HEK293 (cell line): Measurements from ENCODE around the gene KCNK3.

Experiments used
- CTCF ChIA-PET: fragments of 350-600 bp; formaldehyde crosslinking; extraction: SDS; loops from one replicate; lab custom pipeline; 2021; ENCODE audit warnings: antibody characterized with exemption; lab: Yijun Ruan, JAX
- POLR2A ChIA-PET: fragments of 300-600 bp; formaldehyde crosslinking; extraction: SDS; loops from one replicate; lab custom pipeline; 2020; ENCODE audit warnings: antibody characterized with exemption, inconsistent platforms; lab: Yijun Ruan, JAX
- H3K27ac ChIP-seq: fragments of 200-500 bp; sonication (Bioruptor generic); 2 replicates; pipeline ENCODE4 v1.5.1; 2014; ENCODE audit warnings: low read depth, low read length, control low read depth, inconsistent platforms; ENCODE audit errors: extremely low read depth
- H3K36me3 ChIP-seq, 2 experiments: fragments of 200-500 bp in 1 of 2; sonication (Bioruptor generic) in 1 of 2; 1 replicate in 1 of 2; 2 replicates in 1 of 2; pipeline ENCODE4 v1.5.1; 2014 to 2017; ENCODE audit warnings: inconsistent platforms in 2 of 2, low read length in 2 of 2; ENCODE audit not compliant: control insufficient read depth in 2 of 2, insufficient read depth in 1 of 2
- H3K4me1 ChIP-seq: fragments of 200-500 bp; sonication (Bioruptor generic); 2 replicates; pipeline ENCODE4 v1.5.1; 2014; ENCODE audit warnings: mild to moderate bottlenecking, low read length, inconsistent platforms; ENCODE audit not compliant: control insufficient read depth, insufficient read depth
- H3K4me3 ChIP-seq: 2 replicates; pipeline ENCODE4 v1.5.1; 2011; ENCODE audit warnings: low read depth, mild to moderate bottlenecking, control low read depth, low read length, moderate library complexity
- H3K9me3 ChIP-seq: fragments of 200-500 bp; sonication (Bioruptor generic); 2 replicates; pipeline ENCODE4 v1.5.1; 2014; ENCODE audit warnings: low read depth, low read length, inconsistent platforms; ENCODE audit not compliant: control insufficient read depth, insufficient read depth
- BCL11B ChIP-seq: fragments of 450-650 bp; formaldehyde crosslinking; IDR thresholded peaks from 2 replicates; pipeline ENCODE4 v1.5.1; 2016; ENCODE audit warnings: low read depth, missing biosample characterization, missing genetic modification characterization
- CTCF ChIP-seq: fragments of 450-650 bp; formaldehyde crosslinking; IDR thresholded peaks from 2 replicates; pipeline ENCODE4 v1.5.1; 2016; ENCODE audit warnings: missing biosample characterization, missing genetic modification characterization
- HOXA7 ChIP-seq: sonication (generic); formaldehyde crosslinking; IDR thresholded peaks from 2 replicates; pipeline ENCODE4 v1.8.1; 2022; ENCODE audit warnings: missing genetic modification reagents, borderline replicate concordance
- KLF7 ChIP-seq: fragments of 450-650 bp; formaldehyde crosslinking; IDR thresholded peaks from 2 replicates; pipeline ENCODE4 v1.5.1; 2016; ENCODE audit warnings: missing biosample characterization, missing genetic modification characterization, borderline replicate concordance
- REST ChIP-seq: fragments of 450-650 bp; formaldehyde crosslinking; IDR thresholded peaks from 2 replicates; pipeline ENCODE4 v1.5.1; 2016; ENCODE audit warnings: missing biosample characterization, missing genetic modification characterization
- TCF7L2 ChIP-seq: IDR thresholded peaks from 2 replicates; pipeline ENCODE4 v1.6.1; 2011; ENCODE audit warnings: low read depth, mild to moderate bottlenecking, inconsistent platforms, low read length, moderate library complexity, borderline replicate concordance
- ZFHX2 ChIP-seq: fragments of 450-650 bp; formaldehyde crosslinking; conservative IDR thresholded peaks from 2 replicates; pipeline ENCODE4 v1.5.1; 2016; ENCODE audit warnings: missing biosample characterization, missing genetic modification characterization
- ZNF112 ChIP-seq: fragments of 450-650 bp; formaldehyde crosslinking; IDR thresholded peaks from 2 replicates; pipeline ENCODE4 v1.5.0; 2017; ENCODE audit warnings: missing biosample characterization, missing genetic modification characterization
- ZNF114 ChIP-seq: fragments of 450-650 bp; formaldehyde crosslinking; IDR thresholded peaks from 2 replicates; pipeline ENCODE4 v1.5.0; 2017; ENCODE audit warnings: missing biosample characterization, missing genetic modification characterization
- ZNF132 ChIP-seq: fragments of 450-650 bp; formaldehyde crosslinking; IDR thresholded peaks from 2 replicates; pipeline ENCODE4 v1.5.1; 2017; ENCODE audit warnings: missing biosample characterization, missing genetic modification characterization, borderline replicate concordance
- ZNF155 ChIP-seq: fragments of 450-650 bp; formaldehyde crosslinking; IDR thresholded peaks from 2 replicates; pipeline ENCODE4 v1.5.1; 2016; ENCODE audit warnings: missing biosample characterization, missing genetic modification characterization
- ZNF157 ChIP-seq: fragments of 450-650 bp; formaldehyde crosslinking; IDR thresholded peaks from 2 replicates; pipeline ENCODE4 v1.5.1; 2016; ENCODE audit warnings: missing biosample characterization, missing genetic modification characterization
- ZNF174 ChIP-seq: fragments of 450-650 bp; formaldehyde crosslinking; IDR thresholded peaks from 2 replicates; pipeline ENCODE4 v1.5.0; 2017; ENCODE audit warnings: missing biosample characterization, mild to moderate bottlenecking, missing genetic modification characterization
- ZNF274 ChIP-seq, 2 experiments: fragments of 200-500 bp in 1 of 2; fragments of 450-650 bp in 1 of 2; sonication (Bioruptor generic) in 1 of 2; formaldehyde crosslinking in 1 of 2; IDR thresholded peaks; 2 replicates each; pipeline versions ENCODE4 v1.5.1 to v1.6.1; 2014 to 2016; ENCODE audit warnings: borderline replicate concordance in 1 of 2, inconsistent platforms in 1 of 2, low read length in 1 of 2, missing biosample characterization in 1 of 2, missing genetic modification characterization in 1 of 2
- ZNF302 ChIP-seq: fragments of 450-650 bp; formaldehyde crosslinking; IDR thresholded peaks from 2 replicates; pipeline ENCODE4 v1.5.1; 2016; ENCODE audit warnings: missing biosample characterization, missing genetic modification characterization, low read depth
- ZNF324 ChIP-seq: fragments of 450-650 bp; formaldehyde crosslinking; IDR thresholded peaks from 2 replicates; pipeline ENCODE4 v1.5.1; 2016; ENCODE audit warnings: missing biosample characterization, missing genetic modification characterization
- ZNF366 ChIP-seq: fragments of 450-650 bp; formaldehyde crosslinking; conservative IDR thresholded peaks from 2 replicates; pipeline ENCODE4 v1.5.1; 2016; ENCODE audit warnings: missing biosample characterization, missing genetic modification characterization
- ZNF423 ChIP-seq: fragments of 450-650 bp; formaldehyde crosslinking; IDR thresholded peaks from 2 replicates; pipeline ENCODE4 v1.5.1; 2016; ENCODE audit warnings: missing biosample characterization, missing genetic modification characterization
- ZNF473 ChIP-seq: fragments of 450-650 bp; formaldehyde crosslinking; IDR thresholded peaks from 2 replicates; pipeline ENCODE4 v1.5.1; 2017; ENCODE audit warnings: missing biosample characterization, missing genetic modification characterization
- ZNF610 ChIP-seq: fragments of 450-650 bp; formaldehyde crosslinking; IDR thresholded peaks from 2 replicates; pipeline ENCODE4 v1.5.1; 2016; ENCODE audit warnings: missing biosample characterization, missing genetic modification characterization, borderline replicate concordance
- ZNF707 ChIP-seq: fragments of 450-650 bp; formaldehyde crosslinking; IDR thresholded peaks from 2 replicates; pipeline ENCODE4 v1.5.1; 2016; ENCODE audit warnings: missing biosample characterization, missing genetic modification characterization
- ZNF791 ChIP-seq: fragments of 450-650 bp; formaldehyde crosslinking; IDR thresholded peaks from 2 replicates; pipeline ENCODE4 v1.5.1; 2016; ENCODE audit warnings: missing biosample characterization, missing genetic modification characterization
- ZNF792 ChIP-seq: fragments of 450-650 bp; formaldehyde crosslinking; IDR thresholded peaks from 2 replicates; pipeline ENCODE4 v1.5.1; 2016; ENCODE audit warnings: missing biosample characterization, missing genetic modification characterization
- ZSCAN16 ChIP-seq: fragments of 450-650 bp; formaldehyde crosslinking; IDR thresholded peaks from 2 replicates; pipeline ENCODE4 v1.5.1; 2016; ENCODE audit warnings: missing biosample characterization, missing genetic modification characterization

KCNK3 gene

GRCh38 chr2:26668041-26668440 lies 24.5 kb upstream of the KCNK3 start:
- ChIA-PET POLR2A (no interaction called here), CTCF (no interaction called here)
- TF ChIP-seq BCL11B (no peak), ZNF155 (tag by site-specific recombination) (no peak), ZNF274 (IDR thresholded peaks at IDR 0.05; ENCODE audit: low read length) (no peak), ZNF274 (tag by site-specific recombination; IDR thresholded peaks at IDR 0.05; ENCODE audit: borderline replicate concordance) (no peak), ZNF707 (tag by site-specific recombination) (no peak), HOXA7 (CRISPR knock-in tag) (no peak), ZNF610 (tag by site-specific recombination) (no peak)
- H3K4me3 ChIP-seq: no peak overlapping the region
- H3K9me3 ChIP-seq: no peaks in the 10 kb centered on the region
- no peaks in the 10 kb centered on the region for H3K36me3 ChIP-seq
- H3K27ac ChIP-seq: no peak overlapping the region
- H3K4me1 ChIP-seq: no peaks in the 10 kb centered on the region

GRCh38 chr2:26668856-26669750 lies 23.4 kb upstream of the KCNK3 start:
- no peak overlapping the region for H3K4me3 ChIP-seq
- no peaks in the 10 kb centered on the region for H3K9me3 ChIP-seq
- TF ChIP-seq TCF7L2 (no peak), ZNF792 (tag by site-specific recombination) (no peak), KLF7 (tag by site-specific recombination) (no peak), ZNF473 (tag by site-specific recombination) (no peak), ZNF423 (tag by site-specific recombination) (no peak), ZNF791 (tag by site-specific recombination) (no peak)
- no peaks in the 10 kb centered on the region for H3K4me1 ChIP-seq
- CTCF ChIA-PET: no interaction called here
- no peak overlapping the region for H3K27ac ChIP-seq
- no peaks in the 10 kb centered on the region for H3K36me3 ChIP-seq
- POLR2A ChIA-PET: no interaction called here

- TF ChIP-seq ZSCAN16 (tag by site-specific recombination): no peak
- no peak for TF ChIP-seq HOXA7 (CRISPR knock-in tag)
- TF ChIP-seq TCF7L2: no peak
- no peak for TF ChIP-seq ZNF157
- no peak for TF ChIP-seq CTCF (tag by site-specific recombination)
- TF ChIP-seq ZNF324 (tag by site-specific recombination): no peak
- 0 out of 2 replicates have a peak, but pooled peaks have one; percentile 8 for TF ChIP-seq ZFHX2 (tag by site-specific recombination)
- TF ChIP-seq REST (tag by site-specific recombination): no peak
- TF ChIP-seq ZNF174: no peak
- TF ChIP-seq ZNF366 (tag by site-specific recombination): peak; percentile 62; the same call in 1 of the 2 replicates
- TF ChIP-seq ZNF112: no peak
- TF ChIP-seq ZNF114 (tag by site-specific recombination): no peak
- no peak for TF ChIP-seq ZNF274 (IDR thresholded peaks at IDR 0.05; ENCODE audit: low read length)
- TF ChIP-seq ZNF274 (tag by site-specific recombination; IDR thresholded peaks at IDR 0.05; ENCODE audit: borderline replicate concordance): no peak
- no peak for TF ChIP-seq ZNF132 (tag by site-specific recombination)
- TF ChIP-seq ZNF302 (tag by site-specific recombination): no peak
- CTCF ChIA-PET: no interaction called here
- Histone ChIP-seq H3K4me3 (no peak overlapping the region), H3K9me3 (no peaks in the 10 kb centered on the region), H3K4me1 (no peaks in the 10 kb centered on the region), H3K27ac (no peak overlapping the region), H3K36me3 (no peaks in the 10 kb centered on the region)
- POLR2A ChIA-PET: no interaction called here
Measured at GRCh38 chr2:26670171-26670570, 22.4 kb upstream of the KCNK3 start.
